CMK (cell line): ENCODE measurements around the gene OVOL2.

Source experiments
- DNase-seq: peaks from one replicate; pipeline ENCODE4 v3.0.0-alpha.2; 2010; ENCODE audit warnings: low read depth

OVOL2 gene

GRCh38 chr20:17985388-17986018, 72.2 kb downstream of the OVOL2 start:
- no peak for DNase-seq

DNA sequence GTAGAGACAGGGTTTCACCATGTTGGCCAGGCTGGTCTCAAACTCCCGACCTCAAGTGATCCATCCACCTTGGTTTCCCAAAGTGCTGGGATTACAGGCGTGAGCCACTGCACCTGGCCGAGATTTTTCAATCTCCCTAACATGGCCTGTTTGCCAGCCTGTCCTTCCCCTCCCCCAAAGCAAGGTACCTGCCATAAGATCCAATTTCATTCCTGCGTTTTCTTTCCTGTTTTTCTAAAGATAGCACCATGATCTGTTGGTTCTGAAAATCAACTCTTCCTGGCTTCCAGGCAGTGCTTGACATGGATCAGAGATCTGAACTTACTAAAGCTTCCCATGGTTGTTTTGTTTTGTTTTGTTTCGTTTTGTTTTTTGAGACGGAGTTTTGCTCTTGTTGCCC, 81.4 kb downstream of the OVOL2 start:
- DNase-seq: no peak
